Measurements from ENCODE around the gene SCAMP4.

DNA sequence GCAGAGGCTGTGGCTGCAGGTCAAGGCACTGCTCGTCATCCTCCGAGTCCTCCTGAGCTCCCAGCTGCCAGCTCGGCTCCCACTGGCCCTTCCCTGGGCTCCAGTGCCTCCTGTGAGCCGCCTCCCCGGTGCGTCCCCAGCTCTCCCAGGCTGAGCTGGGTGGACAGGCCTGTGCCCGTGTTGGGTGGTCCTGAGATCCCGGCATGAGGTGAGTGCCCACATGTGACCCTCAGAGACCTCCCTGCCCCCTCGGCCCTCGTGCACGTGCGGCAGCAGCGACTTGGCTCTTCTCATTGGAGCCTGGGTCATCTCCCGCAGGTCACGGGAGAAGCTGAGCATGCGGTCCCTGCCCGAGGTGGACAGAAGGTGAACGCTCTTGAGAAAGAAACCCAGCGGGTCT, 15.4 kb downstream of the SCAMP4 start:
- TF ChIP-seq, protein P1, sequence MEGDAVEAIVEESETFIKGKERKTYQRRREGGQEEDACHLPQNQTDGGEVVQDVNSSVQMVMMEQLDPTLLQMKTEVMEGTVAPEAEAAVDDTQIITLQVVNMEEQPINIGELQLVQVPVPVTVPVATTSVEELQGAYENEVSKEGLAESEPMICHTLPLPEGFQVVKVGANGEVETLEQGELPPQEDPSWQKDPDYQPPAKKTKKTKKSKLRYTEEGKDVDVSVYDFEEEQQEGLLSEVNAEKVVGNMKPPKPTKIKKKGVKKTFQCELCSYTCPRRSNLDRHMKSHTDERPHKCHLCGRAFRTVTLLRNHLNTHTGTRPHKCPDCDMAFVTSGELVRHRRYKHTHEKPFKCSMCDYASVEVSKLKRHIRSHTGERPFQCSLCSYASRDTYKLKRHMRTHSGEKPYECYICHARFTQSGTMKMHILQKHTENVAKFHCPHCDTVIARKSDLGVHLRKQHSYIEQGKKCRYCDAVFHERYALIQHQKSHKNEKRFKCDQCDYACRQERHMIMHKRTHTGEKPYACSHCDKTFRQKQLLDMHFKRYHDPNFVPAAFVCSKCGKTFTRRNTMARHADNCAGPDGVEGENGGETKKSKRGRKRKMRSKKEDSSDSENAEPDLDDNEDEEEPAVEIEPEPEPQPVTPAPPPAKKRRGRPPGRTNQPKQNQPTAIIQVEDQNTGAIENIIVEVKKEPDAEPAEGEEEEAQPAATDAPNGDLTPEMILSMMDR (conservative IDR thresholded peaks at IDR 0.05) = no peak
- no peak for TF ChIP-seq EZH2 (IDR thresholded peaks at IDR 0.05; ENCODE audit: low read depth)
